Activated naive CD4-positive, alpha-beta T cell treated with anti-CD3 and anti-CD28 coated beads, Interleukin-2, amount 10 ng/mL, durations not matched to agents 7 days and 5 days (primary cell): ENCODE measurements around the gene RSU1.
"Not testable (repeated sequence)": the region's sequence is repeated elsewhere in the genome, so short reads cannot be mapped to it uniquely, and the experiment has no call there.

ENCODE experiments used
- CTCF ChIA-PET: fragments of 350-600 bp; sonication (Branson Sonifier 250); formaldehyde crosslinking; loops from one replicate; lab custom pipeline; 2021; ENCODE audit warnings: antibody characterized with exemption; lab: Charles Lee
- DNase-seq: peaks from one replicate; pipeline ENCODE4 v3.0.0-alpha.2; 2020
- H3K27ac Mint-ChIP-seq: one replicate; pipeline ENCODE4 v1.8.0; 2021; ENCODE audit warnings: mild to moderate bottlenecking, moderate library complexity, mixed read lengths
- H3K27me3 Mint-ChIP-seq: one replicate; pipeline ENCODE4 v1.8.0; 2021; ENCODE audit warnings: mild to moderate bottlenecking, mixed read lengths
- H3K36me3 Mint-ChIP-seq: one replicate; pipeline ENCODE4 v1.8.0; 2021; ENCODE audit warnings: mixed read lengths
- H3K4me1 Mint-ChIP-seq: one replicate; pipeline ENCODE4 v1.8.0; 2021; ENCODE audit warnings: mixed read lengths
- H3K4me3 Mint-ChIP-seq: one replicate; pipeline ENCODE4 v1.8.0; 2021; ENCODE audit warnings: mild to moderate bottlenecking, moderate library complexity, mixed read lengths
- H3K9me3 Mint-ChIP-seq: one replicate; pipeline ENCODE4 v1.8.0; 2021; ENCODE audit warnings: mixed read lengths

Gene RSU1

GRCh38 chr10:16845248-16845647 is 28.0 kb upstream of the RSU1 start:
- Mint-ChIP-seq H3K4me1 (peaks cover 4% of the 10 kb centered on the region), H3K36me3 (no peaks in the 10 kb centered on the region), H3K27me3 (peaks cover 9% of the 10 kb centered on the region), H3K27ac (no peak overlapping the region), H3K4me3 (no peak overlapping the region), H3K9me3 (no peaks in the 10 kb centered on the region)
- CTCF ChIA-PET, result interaction anchor here (1.3 kb wide), 2 partner anchors 11 to 412 kb away, joined by 6 read pairs; no protein-coding TSS in a partner anchor
- DNase-seq, result no peak

GRCh38 chr10:16843252-16843870 is 26.1 kb upstream of the RSU1 start:
- Mint-ChIP-seq H3K27me3 (peaks cover 9% of the 10 kb centered on the region), H3K36me3 (no peaks in the 10 kb centered on the region), H3K4me1 (peaks cover 4% of the 10 kb centered on the region), H3K4me3 (no peak overlapping the region), H3K9me3 (no peaks in the 10 kb centered on the region), H3K27ac (no peak overlapping the region)
- CTCF ChIA-PET, result interaction anchor here (0.6 to 2.1 kb wide), 6 partner anchors 10 to 413 kb away, joined by 3 to 11 read pairs (median 4); no protein-coding TSS in a partner anchor
- DNase-seq, result no peak

- H3K9me3 Mint-ChIP-seq, result no peaks in the 10 kb centered on the region
- H3K27ac Mint-ChIP-seq, result peak overlapping the region; percentile 74
- no peak overlapping the region for H3K4me3 Mint-ChIP-seq
- DNase-seq, result peak; percentile 56
- peaks cover 5% of the 10 kb centered on the region for H3K27me3 Mint-ChIP-seq
- CTCF ChIA-PET, result interaction anchor here (1.5 kb wide), 1 partner anchor 12 kb away, joined by 3 read pairs; no protein-coding TSS in a partner anchor
- H3K36me3 Mint-ChIP-seq, result no peaks in the 10 kb centered on the region
- H3K4me1 Mint-ChIP-seq, result peaks cover 23% of the 10 kb centered on the region
Observed at GRCh38 chr10:16835228-16835627, 18.0 kb upstream of the RSU1 start.

GRCh38 chr10:16832351-16833080 is 15.3 kb upstream of the RSU1 start:
- H3K27ac Mint-ChIP-seq, result no peak overlapping the region
- no peak for DNase-seq
- peaks cover 31% of the 10 kb centered on the region for H3K4me1 Mint-ChIP-seq
- H3K27me3 Mint-ChIP-seq, result peaks cover 5% of the 10 kb centered on the region
- no peaks in the 10 kb centered on the region for H3K36me3 Mint-ChIP-seq
- no peak overlapping the region for H3K4me3 Mint-ChIP-seq
- H3K9me3 Mint-ChIP-seq, result no peaks in the 10 kb centered on the region
- CTCF ChIA-PET, result interaction anchor here (1.1 kb wide), 1 partner anchor 421 kb away, joined by 3 read pairs; no protein-coding TSS in a partner anchor

DNA sequence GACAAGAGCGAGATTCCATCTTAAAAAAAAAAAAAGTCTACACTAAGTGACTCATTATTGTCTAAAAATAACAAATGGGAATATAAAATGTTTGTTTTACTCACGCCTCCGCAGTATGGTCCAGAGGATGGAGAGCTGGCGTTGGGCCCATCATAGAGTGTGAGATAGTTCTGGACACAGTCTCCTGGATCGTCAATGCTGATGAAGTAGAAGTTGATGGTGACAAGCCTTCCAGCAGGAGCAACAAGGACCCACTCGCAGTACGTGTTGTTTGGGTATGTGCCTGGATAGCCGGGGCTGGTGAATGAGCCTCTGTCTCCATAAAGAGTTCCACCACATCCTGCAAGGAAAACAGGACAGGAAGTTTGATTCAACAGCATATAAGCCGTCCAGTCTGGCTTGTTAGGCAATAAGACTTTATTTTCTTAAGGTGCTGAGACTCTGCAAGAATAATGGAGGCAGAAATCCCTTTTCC is 11.5 kb upstream of the RSU1 start:
- no peak overlapping the region for H3K4me3 Mint-ChIP-seq
- CTCF ChIA-PET, result interaction anchor here (0.7 to 2.1 kb wide), 10 partner anchors 9 to 547 kb away, joined by 3 to 10 read pairs (median 3); no protein-coding TSS in a partner anchor
- H3K9me3 Mint-ChIP-seq, result no peaks in the 10 kb centered on the region
- H3K4me1 Mint-ChIP-seq, result peaks cover 11% of the 10 kb centered on the region
- no peaks in the 10 kb centered on the region for H3K36me3 Mint-ChIP-seq
- peaks cover 5% of the 10 kb centered on the region for H3K27me3 Mint-ChIP-seq
- no peak overlapping the region for H3K27ac Mint-ChIP-seq
- DNase-seq, result no peak

DNA sequence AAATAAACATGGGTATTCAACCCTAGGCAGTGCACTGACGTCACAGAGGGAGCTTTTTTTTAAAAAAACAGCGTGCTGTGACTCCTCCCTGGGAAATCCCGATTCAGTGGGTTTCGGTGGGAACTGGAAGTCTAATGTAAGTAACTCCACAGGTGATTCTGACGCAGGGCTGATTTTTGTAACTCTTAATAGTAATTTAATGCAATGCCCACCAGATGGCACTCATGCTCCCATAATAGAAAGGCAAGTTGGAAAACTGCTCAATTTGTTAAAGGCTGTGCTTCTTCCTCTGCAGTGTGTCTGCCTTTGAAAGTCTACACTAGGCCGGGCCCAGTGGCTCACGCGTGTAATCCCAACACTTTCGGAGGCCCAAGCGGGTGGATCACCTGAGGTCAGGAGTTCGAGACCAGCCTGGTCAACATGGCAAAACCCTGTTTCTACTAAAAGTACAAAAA is 10.9 kb upstream of the RSU1 start:
- no peak overlapping the region for H3K27ac Mint-ChIP-seq
- DNase-seq, result peak; percentile 74
- peaks cover 11% of the 10 kb centered on the region for H3K4me1 Mint-ChIP-seq
- H3K4me3 Mint-ChIP-seq, result no peak overlapping the region
- peaks cover 4% of the 10 kb centered on the region for H3K9me3 Mint-ChIP-seq
- H3K27me3 Mint-ChIP-seq, result peaks cover 5% of the 10 kb centered on the region
- CTCF ChIA-PET, result interaction anchor here (0.6 to 2.1 kb wide), 14 partner anchors 10 to 548 kb away, joined by 3 to 10 read pairs (median 3); partner anchors contain the start of gene RSU1
- H3K36me3 Mint-ChIP-seq, result peaks cover 4% of the 10 kb centered on the region

GRCh38 chr10:16827474-16827873 is 10.2 kb upstream of the RSU1 start:
- peaks cover 11% of the 10 kb centered on the region for H3K4me1 Mint-ChIP-seq
- H3K36me3 Mint-ChIP-seq, H3K4me3 Mint-ChIP-seq, DNase-seq, H3K27me3 Mint-ChIP-seq, H3K9me3 Mint-ChIP-seq, H3K27ac Mint-ChIP-seq: not testable (repeated sequence)
- CTCF ChIA-PET, result interaction anchor here (0.6 to 2.1 kb wide), 10 partner anchors 10 to 602 kb away, joined by 3 to 10 read pairs (median 3); partner anchors contain the start of gene RSU1

DNA sequence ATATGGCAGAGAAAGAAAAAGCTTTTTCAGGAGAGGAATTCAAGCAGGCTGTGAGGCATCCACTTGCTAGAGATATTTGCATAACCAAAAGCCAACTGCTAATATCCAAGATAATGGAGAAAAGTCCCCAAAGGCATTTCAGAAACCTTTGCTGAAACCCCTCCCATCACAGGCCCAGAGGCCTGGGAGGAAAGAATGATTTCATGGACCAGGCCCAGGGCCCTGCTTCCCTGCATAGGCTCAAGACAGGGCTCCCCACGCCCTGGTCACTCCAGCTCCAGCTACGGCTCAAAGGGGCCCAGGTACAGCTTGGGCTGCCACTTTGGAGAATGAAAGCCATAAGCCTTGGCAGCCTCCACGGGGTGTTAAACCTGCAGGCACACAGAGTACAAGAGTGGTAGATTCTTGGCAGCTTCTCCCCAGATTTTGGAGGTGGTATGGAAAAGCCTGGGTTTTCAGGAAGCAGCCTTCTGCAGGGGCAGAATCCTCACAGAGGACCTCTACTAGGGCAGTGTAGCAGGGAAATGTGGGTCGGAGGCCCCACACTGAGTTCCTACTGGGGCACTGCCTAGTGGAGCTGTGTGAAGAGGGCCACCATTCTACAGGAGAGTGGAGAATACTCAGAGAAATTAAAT is 5.6 kb upstream of the RSU1 start:
- Mint-ChIP-seq H3K36me3 (peaks cover 13% of the 10 kb centered on the region), H3K27me3 (peaks cover 6% of the 10 kb centered on the region), H3K4me3 (no peak overlapping the region), H3K4me1 (peaks cover 15% of the 10 kb centered on the region), H3K9me3 (peaks cover 22% of the 10 kb centered on the region), H3K27ac (no peak overlapping the region)
- CTCF ChIA-PET, result no interaction called here
- no peak for DNase-seq

GRCh38 chr10:16822027-16822426 is 4.8 kb upstream of the RSU1 start:
- peaks cover 20% of the 10 kb centered on the region for H3K4me1 Mint-ChIP-seq
- no peak overlapping the region for H3K4me3 Mint-ChIP-seq
- no peak for DNase-seq
- H3K27ac Mint-ChIP-seq, result no peak overlapping the region
- H3K9me3 Mint-ChIP-seq, result peaks cover 22% of the 10 kb centered on the region
- H3K36me3 Mint-ChIP-seq, result peaks cover 13% of the 10 kb centered on the region
- H3K27me3 Mint-ChIP-seq, result peaks cover 9% of the 10 kb centered on the region
- CTCF ChIA-PET, result no interaction called here

DNA sequence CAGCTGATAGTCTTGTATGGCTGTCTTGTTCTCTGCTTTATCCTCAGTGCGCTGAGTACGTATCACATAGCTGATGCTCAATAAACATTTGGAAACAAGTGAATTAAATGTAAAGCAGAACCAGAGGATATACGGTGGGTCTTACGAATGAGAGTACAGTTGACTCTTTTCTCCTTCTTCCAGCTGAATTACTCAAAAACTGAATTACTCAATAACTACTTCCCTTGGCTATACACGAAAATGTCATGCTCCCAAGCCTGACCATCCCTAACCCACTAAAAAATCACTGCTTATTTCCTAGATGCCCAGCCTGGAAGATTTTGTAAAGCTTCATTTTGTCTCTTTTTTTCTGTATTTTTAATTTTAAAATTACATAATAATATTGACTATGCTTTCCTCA is 3.2 kb upstream of the RSU1 start:
- DNase-seq, result no peak
- CTCF ChIA-PET, result no interaction called here
- H3K4me3 Mint-ChIP-seq, result no peak overlapping the region
- H3K4me1 Mint-ChIP-seq, result peaks cover 32% of the 10 kb centered on the region
- H3K27me3 Mint-ChIP-seq, result peaks cover 9% of the 10 kb centered on the region
- peaks cover 17% of the 10 kb centered on the region for H3K36me3 Mint-ChIP-seq
- H3K9me3 Mint-ChIP-seq, result peaks cover 22% of the 10 kb centered on the region
- no peak overlapping the region for H3K27ac Mint-ChIP-seq

GRCh38 chr10:16820018-16820417 is 2.8 kb upstream of the RSU1 start:
- CTCF ChIA-PET, result no interaction called here
- H3K4me1 Mint-ChIP-seq, result peaks cover 36% of the 10 kb centered on the region
- peaks cover 21% of the 10 kb centered on the region for H3K36me3 Mint-ChIP-seq
- H3K27ac Mint-ChIP-seq, result peak overlapping the region; percentile 6
- DNase-seq, result no peak
- H3K4me3 Mint-ChIP-seq, result no peak overlapping the region
- H3K9me3 Mint-ChIP-seq, result peaks cover 22% of the 10 kb centered on the region
- peaks cover 9% of the 10 kb centered on the region for H3K27me3 Mint-ChIP-seq

DNA sequence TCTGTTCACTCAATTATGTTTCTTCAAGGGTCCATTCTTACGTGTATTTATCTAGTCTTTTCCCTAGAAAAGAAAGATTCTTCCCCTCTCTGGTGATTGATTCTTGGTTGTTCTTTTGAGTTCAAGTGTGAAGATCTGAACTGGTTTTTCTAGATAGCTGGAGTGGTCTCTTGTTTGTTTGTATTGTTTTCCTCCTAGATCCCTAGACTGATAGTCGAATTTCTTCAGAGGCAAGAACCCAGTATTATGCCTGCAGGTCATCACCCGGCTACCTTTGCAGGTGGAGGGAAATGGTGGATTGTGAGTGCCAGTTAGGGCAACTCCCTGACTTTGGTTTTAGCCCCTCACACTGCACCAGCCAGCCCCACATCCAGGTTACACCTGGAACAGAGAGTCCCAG is 2.2 kb upstream of the RSU1 start:
- Mint-ChIP-seq H3K9me3 (peaks cover 22% of the 10 kb centered on the region), H3K4me1 (peaks cover 41% of the 10 kb centered on the region), H3K4me3 (no peak overlapping the region), H3K36me3 (peaks cover 26% of the 10 kb centered on the region), H3K27ac (peak overlapping the region; percentile 71), H3K27me3 (peaks cover 9% of the 10 kb centered on the region)
- no peak for DNase-seq
- CTCF ChIA-PET, result no interaction called here

DNA sequence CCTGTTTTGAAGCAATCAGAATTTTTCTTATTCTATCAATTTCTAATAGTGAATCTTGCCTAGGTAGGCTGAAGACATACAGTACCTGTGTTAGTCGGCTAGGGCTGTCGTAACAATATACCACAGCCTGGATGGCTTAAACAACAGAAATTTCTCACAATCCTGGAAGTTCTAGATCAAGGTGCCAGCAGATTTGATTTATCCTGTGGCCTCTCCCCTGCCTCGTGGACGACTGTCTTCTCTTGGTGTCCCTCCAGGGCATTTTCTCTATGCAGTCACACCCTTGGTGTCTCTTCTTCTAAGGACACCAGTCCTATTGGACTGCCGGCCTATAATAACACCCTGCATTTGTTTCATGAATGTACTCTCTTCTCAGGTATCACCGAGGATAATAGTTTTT is 1.8 kb upstream of the RSU1 start:
- CTCF ChIA-PET, result no interaction called here
- Mint-ChIP-seq H3K27ac (peak overlapping the region; percentile 71), H3K4me3 (no peak overlapping the region), H3K4me1 (peaks cover 42% of the 10 kb centered on the region), H3K9me3 (peaks cover 22% of the 10 kb centered on the region), H3K36me3 (peaks cover 26% of the 10 kb centered on the region), H3K27me3 (peaks cover 9% of the 10 kb centered on the region)
- no peak for DNase-seq

GRCh38 chr10:16816830-16817124 is 447 bp downstream of the RSU1 start:
- no peak for DNase-seq
- peaks cover 52% of the 10 kb centered on the region for H3K4me1 Mint-ChIP-seq
- H3K4me3 Mint-ChIP-seq, result peak overlapping the region; percentile 87
- H3K27me3 Mint-ChIP-seq, result peaks cover 6% of the 10 kb centered on the region
- CTCF ChIA-PET, result no interaction called here
- H3K9me3 Mint-ChIP-seq, result peaks cover 6% of the 10 kb centered on the region
- H3K27ac Mint-ChIP-seq, result peak overlapping the region; percentile 96
- H3K36me3 Mint-ChIP-seq, result peaks cover 21% of the 10 kb centered on the region
